BE2C (cell line): Measurements from ENCODE around the gene NCSTN.

Source experiments
- DNase-seq: peaks from one replicate; pipeline ENCODE4 v3.0.0-alpha.2; 2020
- H3K27me3 ChIP-seq: fragments of 250-450 bp; sonication (Bioruptor Pico); 2 replicates; pipeline ENCODE4 v1.5.1; 2020; ENCODE audit warnings: mild to moderate bottlenecking
- H3K36me3 ChIP-seq: fragments of 250-450 bp; sonication (Bioruptor Pico); 2 replicates; pipeline ENCODE4 v1.5.1; 2020; ENCODE audit warnings: mild to moderate bottlenecking
- H3K4me1 ChIP-seq: fragments of 250-450 bp; sonication (Bioruptor Pico); 2 replicates; pipeline ENCODE4 v1.5.1; 2020
- H3K4me3 ChIP-seq: 2 replicates; pipeline ENCODE4 v1.5.1; 2011; ENCODE audit warnings: low read depth, low read length
- H3K9me3 ChIP-seq: fragments of 250-450 bp; sonication (Bioruptor Pico); 2 replicates; pipeline ENCODE4 v1.5.1; 2020
- CTCF ChIP-seq: IDR thresholded peaks from 2 replicates; pipeline ENCODE4 v1.5.1; 2012; ENCODE audit warnings: mild to moderate bottlenecking, low read depth, low read length

NCSTN gene

DNA sequence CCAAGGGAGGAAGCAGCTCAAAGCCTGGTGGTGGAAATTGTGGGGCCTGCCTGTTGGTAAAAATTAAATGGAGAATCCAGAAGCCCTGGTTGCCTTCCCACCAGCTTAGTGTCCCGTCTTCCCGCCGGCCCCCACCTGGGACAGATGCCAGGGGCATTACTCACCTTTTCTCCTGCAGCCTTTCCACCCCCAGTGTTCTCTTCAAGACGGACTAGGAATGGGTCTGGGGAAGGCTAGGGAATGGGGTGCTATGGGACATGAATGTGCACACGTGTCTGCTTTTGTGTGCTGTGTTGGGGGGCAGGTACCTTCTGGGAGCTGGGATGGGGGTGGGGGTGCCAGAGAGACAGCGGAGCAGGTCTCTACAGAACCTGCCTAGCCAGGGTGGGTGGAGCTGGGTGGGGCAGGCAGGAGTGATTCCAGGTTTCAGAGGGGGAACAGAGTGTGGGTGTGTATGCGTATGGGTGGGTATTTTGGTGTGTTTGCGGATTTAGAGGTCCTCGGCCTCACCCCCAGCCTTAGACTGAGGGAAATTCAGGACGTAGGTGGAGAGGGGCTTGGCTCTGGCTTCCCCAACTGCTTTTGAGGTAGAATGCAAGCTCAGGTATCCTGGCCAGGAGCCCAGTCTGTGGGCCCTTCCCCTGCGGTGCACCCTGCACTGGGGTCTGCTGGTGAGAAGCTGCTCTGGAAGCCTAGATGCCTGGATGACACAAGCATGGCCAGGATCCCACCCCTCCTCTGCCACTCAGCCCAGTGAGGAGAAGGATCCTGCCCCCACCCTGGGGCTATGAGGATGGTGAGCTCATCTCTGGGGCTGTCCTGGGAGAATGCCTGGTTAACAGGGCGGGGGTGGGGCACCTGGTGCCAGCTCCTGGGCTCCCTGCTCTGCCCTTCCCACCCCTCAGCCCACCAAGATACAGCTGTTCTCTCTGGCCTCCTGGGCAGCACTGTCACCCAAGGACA lies 64.9 kb downstream of the NCSTN start:
- Histone ChIP-seq H3K27me3 (no peaks in the 10 kb centered on the region), H3K36me3 (no peaks in the 10 kb centered on the region), H3K4me1 (no peaks in the 10 kb centered on the region), H3K9me3 (no peaks in the 10 kb centered on the region), H3K4me3 (no peak overlapping the region)
- no peak for TF ChIP-seq CTCF
- DNase-seq = peak; percentile 52
